Right lobe of liver (tissue), 6 donors: ENCODE measurements around the gene HYDIN. TPM values are rescaled to one million over a fixed set of nuclear protein-coding genes. Genes with fewer than 3 reads are reported as not detected.
"Not testable (repeated sequence)": the region's sequence is repeated elsewhere in the genome, so short reads cannot be mapped to it uniquely, and the experiment has no call there.

Source experiments
- ATAC-seq, 4 donors: fragments of 200-7000 bp; cut with Tn5 transposase; one replicate each; pipeline ENCODE4 v1.9.1; 2020; ENCODE audit warnings: mild to moderate bottlenecking in 4 of 4, moderate library complexity in 4 of 4
- DNase-seq, 3 donors: peaks; one replicate each; pipeline ENCODE4 v3.0.0-alpha.2; 2020
- H3K27ac ChIP-seq, 3 donors: fragments of 200-600 bp; one replicate each; pipeline ENCODE4 v1.8.0; 2022
- H3K27me3 ChIP-seq, 2 donors: fragments of 200-600 bp; one replicate each; pipeline ENCODE4 v1.8.0; 2022
- H3K36me3 ChIP-seq, 4 donors: fragments of 200-600 bp; sonication (generic) in 1 of 4; one replicate each; pipeline versions ENCODE4 v1.5.1 to v1.8.0; 2017 to 2022; ENCODE audit warnings: control low read depth in 1 of 4
- H3K4me1 ChIP-seq, 4 donors: fragments of 200-600 bp; sonication (generic) in 1 of 4; one replicate each; pipeline versions ENCODE4 v1.5.1 to v1.8.0; 2017 to 2022; ENCODE audit warnings: control low read depth in 1 of 4
- H3K4me3 ChIP-seq, 3 donors: fragments of 200-600 bp; one replicate each; pipeline ENCODE4 v1.8.0; 2022
- H3K9me3 ChIP-seq, 4 donors: fragments of 200-600 bp; sonication (generic) in 1 of 4; one replicate each; pipeline versions ENCODE4 v1.5.1 to v1.8.0; 2017 to 2022; ENCODE audit warnings: control low read depth in 1 of 4
- WGBS: methylation state at CpG from one replicate; pipeline ENCODE4 v1.1.6; 2018; ENCODE audit warnings: low coverage, low lambda C conversion rate; ENCODE audit not compliant: insufficient coverage; ENCODE audit errors: missing lambda C conversion rate; 5-methylcytosine and 5-hydroxymethylcytosine counted together
- intact Hi-C, 2 donors: fragments of 100-400 bp; cut with DNase I; formaldehyde crosslinking; loops; one replicate each; pipeline versions ENCODE4 v1.11.2 to v1.14.1; 2022
- total RNA-seq, 6 experiments: library from RNA; depleted of rRNA in 2 of 6; stranded (reverse); fragments of >200 nt in 2 of 6; fragmentation: NEBNext Ultra II Directional in 3 of 6; extraction: Animal tissue kit (Norgen Biotek cat#: 25700) in 3 of 6; gene quantifications; one replicate each; pipeline versions ENCODE4 v1.1.0 to v1.2.4, GENCODE V29; 2016 to 2023
- donor health status: DM: no; HTN: yes; CAD: no.
- donor health status: DM: no; HTN: no; CAD: no.
- donor health status: DM: no; HTN: no; CAD: no.
- donor health status: DM: no; HTN: yes; CAD: no.
- donor health status: DM: no; HTN: yes; CAD: no.

Gene HYDIN
- total RNA-seq, 6 experiments from 2014 or later = 0.20 to 1.4 (median 0.27) TPM; not detected in 1

DNA sequence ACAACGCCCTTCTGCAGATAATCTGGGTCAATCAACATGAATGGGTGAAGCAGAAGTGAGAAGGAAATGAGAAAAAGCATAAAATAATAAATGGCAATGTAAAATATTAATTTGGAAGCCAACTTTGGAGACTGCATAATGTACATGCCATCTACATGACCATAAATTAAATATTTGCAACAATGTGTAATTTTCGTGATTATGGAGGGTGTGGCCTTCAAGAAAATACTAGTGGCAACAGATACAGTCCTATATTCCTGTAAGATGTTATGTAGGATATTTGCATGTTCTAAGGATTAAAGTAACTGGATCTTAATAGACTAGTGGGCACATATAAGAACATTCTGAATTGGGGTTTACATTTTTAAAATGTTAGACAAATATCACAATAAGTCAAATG lies 78.9 kb downstream of the HYDIN start:
- H3K4me3 ChIP-seq, H3K27me3 ChIP-seq, H3K9me3 ChIP-seq, DNase-seq, H3K4me1 ChIP-seq, H3K36me3 ChIP-seq, intact Hi-C loops, ATAC-seq, H3K27ac ChIP-seq: not testable (repeated sequence)
- WGBS = no CpG with 5 or more reads among the region's 2 CpGs

- ATAC-seq, H3K36me3 ChIP-seq, H3K27me3 ChIP-seq, H3K4me1 ChIP-seq, H3K27ac ChIP-seq, intact Hi-C loops, DNase-seq, H3K9me3 ChIP-seq, H3K4me3 ChIP-seq: not testable (repeated sequence)
- 17% methylated on average over 1 of the region's 2 CpGs for WGBS
These were observed 87.3 kb downstream of the HYDIN start for GRCh38 chr16:71143246-71143645.

DNA sequence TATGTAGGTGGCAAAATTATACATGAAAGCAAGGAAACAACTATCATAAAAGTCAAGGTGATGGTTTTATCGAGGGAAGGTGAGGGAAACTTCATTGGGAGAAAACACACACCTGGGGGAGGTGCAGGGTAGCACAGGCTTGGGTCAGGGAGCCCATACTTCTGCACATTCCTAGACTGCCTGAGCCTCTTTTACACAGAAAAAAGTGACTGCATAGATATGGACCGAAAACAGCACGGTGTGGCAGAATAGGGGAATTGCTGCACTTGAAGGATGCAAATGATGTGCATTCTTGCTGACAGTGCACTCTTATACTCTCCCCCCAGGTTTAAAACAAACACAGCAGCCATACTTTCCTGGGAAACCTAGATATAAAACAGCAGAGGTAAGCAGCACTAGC lies 120.0 kb downstream of the HYDIN start:
- H3K4me3 ChIP-seq, ATAC-seq, H3K27ac ChIP-seq, DNase-seq, H3K9me3 ChIP-seq, H3K4me1 ChIP-seq, H3K36me3 ChIP-seq, intact Hi-C loops, H3K27me3 ChIP-seq: not testable (repeated sequence)
- WGBS = 80% methylated on average over 1 of the region's 3 CpGs

DNA sequence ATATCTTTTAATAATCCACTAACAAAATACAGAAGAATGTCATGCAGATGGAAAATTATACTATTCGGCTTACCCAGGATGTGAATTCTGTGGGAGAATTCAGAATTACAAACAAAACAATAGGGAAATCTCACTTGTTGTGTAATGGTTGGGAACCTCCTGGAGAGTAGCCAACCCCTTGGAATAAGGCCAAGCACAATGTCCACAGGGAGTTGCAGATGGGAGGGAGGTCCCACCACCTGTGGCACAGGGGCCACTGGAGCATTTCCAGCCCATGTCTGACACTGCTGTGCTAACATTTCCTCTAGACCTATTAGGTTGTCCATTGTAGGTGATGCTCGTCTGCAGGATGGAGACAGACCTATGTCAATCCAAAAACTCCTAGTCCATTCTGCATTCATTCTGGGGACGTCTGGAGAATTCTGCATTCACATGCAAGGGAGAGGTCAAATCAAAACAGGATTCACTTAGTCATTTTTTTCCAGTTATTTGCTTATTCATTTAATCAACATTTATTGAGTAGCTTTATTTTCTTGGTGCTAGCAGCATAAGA lies 120.8 kb downstream of the HYDIN start:
- H3K27me3 ChIP-seq, ATAC-seq, H3K9me3 ChIP-seq, H3K36me3 ChIP-seq, H3K27ac ChIP-seq, DNase-seq, intact Hi-C loops, H3K4me3 ChIP-seq, H3K4me1 ChIP-seq: not testable (repeated sequence)
- 31% methylated on average over 1 of the region's 3 CpGs for WGBS

GRCh38 chr16:71105881-71106280 lies 124.6 kb downstream of the HYDIN start:
- DNase-seq, H3K4me3 ChIP-seq, H3K9me3 ChIP-seq, intact Hi-C loops, H3K4me1 ChIP-seq, H3K36me3 ChIP-seq, H3K27me3 ChIP-seq, H3K27ac ChIP-seq: not testable (repeated sequence)
- peak in 1 of 4 donors; percentile 62 for ATAC-seq

DNA sequence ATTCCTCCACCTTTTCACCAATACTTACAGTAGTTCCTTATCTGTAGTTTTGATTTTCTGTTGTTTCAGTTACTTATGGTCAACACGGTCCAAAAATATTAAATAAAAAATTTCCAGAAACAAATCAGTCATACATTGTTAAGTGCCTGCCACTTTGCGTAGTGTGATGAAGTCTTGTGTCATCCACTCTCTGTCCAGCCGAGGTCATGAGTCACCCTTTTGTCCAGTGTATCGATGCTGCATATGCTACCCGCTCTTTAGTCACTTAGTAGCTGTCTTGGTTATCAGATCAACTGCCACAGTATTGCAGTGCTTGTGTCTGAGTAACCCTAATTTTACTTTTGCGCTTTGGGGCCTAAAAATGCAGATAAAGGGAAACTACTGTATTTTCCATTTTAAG lies 146.9 kb downstream of the HYDIN start:
- H3K4me1 ChIP-seq, H3K4me3 ChIP-seq, DNase-seq, intact Hi-C loops, ATAC-seq, H3K27me3 ChIP-seq, H3K27ac ChIP-seq, H3K36me3 ChIP-seq, H3K9me3 ChIP-seq: not testable (repeated sequence)
- 77% methylated on average over 4 of the region's 6 CpGs for WGBS

DNA sequence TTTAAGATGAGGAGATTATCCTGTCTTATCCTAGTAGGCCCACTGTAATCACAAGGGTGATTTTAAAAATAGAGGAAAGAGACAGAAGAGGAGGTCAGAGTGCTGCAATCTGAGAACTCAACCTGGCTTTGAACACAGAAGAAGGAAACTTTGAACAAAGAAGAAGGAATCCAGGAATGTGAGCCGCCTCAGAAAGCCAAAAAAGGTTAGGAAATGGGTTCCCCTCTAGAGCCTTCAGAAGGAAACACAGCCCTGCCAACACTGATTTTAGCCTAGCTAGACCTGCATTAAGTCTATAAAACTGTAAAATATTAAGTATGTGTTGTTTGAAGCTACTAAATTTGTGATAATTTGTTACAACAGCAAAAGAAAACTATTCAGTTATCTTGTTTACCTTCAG lies 149.7 kb downstream of the HYDIN start:
- H3K4me1 ChIP-seq, H3K4me3 ChIP-seq, H3K27me3 ChIP-seq, intact Hi-C loops, ATAC-seq, H3K36me3 ChIP-seq, DNase-seq, H3K27ac ChIP-seq, H3K9me3 ChIP-seq: not testable (repeated sequence)
- WGBS = no CpG with 5 or more reads among the region's 1 CpG

- H3K9me3 ChIP-seq, H3K4me3 ChIP-seq, H3K4me1 ChIP-seq, ATAC-seq, DNase-seq, H3K27me3 ChIP-seq, H3K27ac ChIP-seq, H3K36me3 ChIP-seq, intact Hi-C loops: not testable (repeated sequence)
- no CpG with 5 or more reads among the region's 1 CpG for WGBS
These were observed 150.3 kb downstream of the HYDIN start for GRCh38 chr16:71080262-71080661.

- H3K4me1 ChIP-seq, H3K27me3 ChIP-seq, DNase-seq, H3K4me3 ChIP-seq, H3K36me3 ChIP-seq, H3K9me3 ChIP-seq, ATAC-seq, H3K27ac ChIP-seq, intact Hi-C loops: not testable (repeated sequence)
- WGBS = no CpG with 5 or more reads among the region's 1 CpG
These were observed 159.9 kb downstream of the HYDIN start for GRCh38 chr16:71070651-71071050.

DNA sequence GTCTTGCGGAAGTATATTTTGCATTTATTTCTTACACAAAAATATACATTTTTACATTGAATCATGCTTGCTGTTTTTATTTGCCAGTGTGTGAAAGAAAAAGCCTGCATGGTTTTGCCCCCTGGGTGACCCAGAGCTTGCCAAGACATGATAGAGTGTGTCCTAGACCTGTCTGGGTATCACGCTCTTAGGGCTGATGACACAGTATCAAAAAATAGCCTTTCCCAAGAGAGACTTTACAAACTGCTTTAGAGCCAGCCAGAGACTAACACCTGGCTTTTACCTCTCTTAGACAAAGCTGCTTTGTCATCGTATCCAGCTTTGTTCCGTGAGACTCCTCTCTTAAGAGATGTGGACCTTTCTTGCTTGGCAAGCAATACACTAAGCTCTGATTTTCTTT lies 160.7 kb downstream of the HYDIN start:
- ATAC-seq, H3K27ac ChIP-seq, H3K4me3 ChIP-seq, intact Hi-C loops, H3K27me3 ChIP-seq, DNase-seq, H3K9me3 ChIP-seq, H3K4me1 ChIP-seq, H3K36me3 ChIP-seq: not testable (repeated sequence)
- WGBS = 100% methylated on average over 3 of the region's 4 CpGs

DNA sequence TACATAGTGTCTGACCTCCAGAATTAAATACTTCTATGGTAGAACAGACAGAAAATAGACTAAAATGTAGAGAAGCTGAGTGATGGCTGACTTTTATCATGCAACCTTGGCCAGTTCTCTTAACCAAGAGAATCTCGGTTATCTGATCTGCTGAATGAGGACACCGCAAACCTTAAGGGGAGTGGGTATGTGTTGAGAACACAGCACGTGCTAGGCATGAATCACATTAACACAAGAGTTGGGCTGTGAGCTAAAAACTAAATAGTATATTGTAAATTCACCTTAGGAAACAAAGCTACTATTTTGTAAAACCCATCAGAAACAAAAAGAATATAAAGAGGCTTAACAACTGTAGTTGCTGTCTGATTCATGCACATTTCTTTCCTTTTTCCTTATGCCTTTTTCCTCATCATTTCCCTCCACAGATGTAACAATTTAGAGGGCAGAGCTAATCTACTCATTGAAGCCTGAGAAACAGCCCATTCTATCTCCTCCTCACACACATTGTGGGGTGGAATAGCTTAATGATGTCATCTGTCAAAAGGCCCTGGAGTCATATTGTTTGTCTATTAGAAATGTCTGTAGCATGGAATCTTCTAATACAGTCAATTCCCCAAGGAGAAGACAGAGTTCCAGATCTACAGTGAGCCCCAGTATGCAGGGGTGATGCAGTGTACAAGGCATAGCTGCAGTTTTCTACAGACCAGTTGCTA lies 176.5 kb downstream of the HYDIN start:
- H3K4me1 ChIP-seq, intact Hi-C loops, DNase-seq, H3K9me3 ChIP-seq, ATAC-seq, H3K27ac ChIP-seq, H3K36me3 ChIP-seq, H3K4me3 ChIP-seq, H3K27me3 ChIP-seq: not testable (repeated sequence)
- WGBS = 13% methylated on average over 2 of the region's 3 CpGs

GRCh38 chr16:71050307-71050706 lies 180.2 kb downstream of the HYDIN start:
- H3K36me3 ChIP-seq, ATAC-seq, H3K9me3 ChIP-seq, H3K4me1 ChIP-seq, H3K27me3 ChIP-seq, DNase-seq, H3K4me3 ChIP-seq, intact Hi-C loops, H3K27ac ChIP-seq: not testable (repeated sequence)
- WGBS = 68% methylated on average over 2 of the region's 2 CpGs
